K562 (cell line): ENCODE measurements around the gene SORT1. TPM values are rescaled to one million over a fixed set of nuclear protein-coding genes. Genes with fewer than 3 reads are reported as not detected.

ENCODE experiments used
- E2F1 ChIP-seq: sonication (generic); formaldehyde crosslinking; IDR thresholded peaks from 2 replicates; pipeline ENCODE4 v1.8.1; 2023; ENCODE audit warnings: mild to moderate bottlenecking, missing genetic modification reagents, moderate library complexity
- STAT6 ChIP-seq: sonication (generic); formaldehyde crosslinking; IDR thresholded peaks from 2 replicates; pipeline ENCODE4 v1.8.1; 2023; ENCODE audit warnings: mild to moderate bottlenecking, missing genetic modification reagents
- ZFX ChIP-seq: sonication (generic); formaldehyde crosslinking; IDR thresholded peaks from 2 replicates; pipeline ENCODE4 v1.8.0; 2022; ENCODE audit warnings: mild to moderate bottlenecking, missing genetic modification reagents, moderate library complexity
- ZHX1 ChIP-seq: fragments of 150-350 bp; conservative IDR thresholded peaks from 2 replicates; pipeline ENCODE4 v1.6.1; 2014; ENCODE audit warnings: low read length
- ZNF174 ChIP-seq: fragments of 250-450 bp; sonication (Bioruptor Pico); IDR thresholded peaks from 2 replicates; pipeline ENCODE4 v1.4.0; 2020; ENCODE audit warnings: mild to moderate bottlenecking
- ZNF316 ChIP-seq: fragments of 450-650 bp; IDR thresholded peaks from 2 replicates; pipeline ENCODE4 v1.6.1; 2016
- ZNF668 ChIP-seq: fragments of 250-450 bp; sonication (Bioruptor Pico); IDR thresholded peaks from 2 replicates; pipeline ENCODE4 v1.8.0; 2022; ENCODE audit warnings: mild to moderate bottlenecking, inconsistent platforms
- polyA plus RNA-seq, 8 experiments: library from polyadenylated mRNA; depleted of rRNA in 4 of 8; stranded (reverse) in 5 of 8; unstranded in 3 of 8; fragments of >200 nt; fragmentation: Nextera tagmentation in 2 of 8; fragmentation: Illumina TruSeq in 1 of 8; extraction: Ambion mirVana in 2 of 8; extraction: Trizol in 1 of 8; gene quantifications; 2 replicates each; pipeline versions ENCODE4 v1.2.1 to v1.2.3, GENCODE V29; 2011 to 2014; ENCODE audit warnings: inconsistent platforms in 1 of 8, missing spikeins in 1 of 8
- total RNA-seq, 7 experiments: library from RNA; depleted of rRNA in 6 of 7; stranded (reverse); fragments of >200 nt in 6 of 7; fragmentation: Illumina TruSeq in 2 of 7; extraction: Trizol in 2 of 7; gene quantifications; 2 replicates each; pipeline versions ENCODE4 v1.2.1 to v1.2.3, GENCODE V29; 2011 to 2021; ENCODE audit warnings: low replicate concordance in 1 of 7

Gene SORT1
- total and polyA plus RNA-seq, 9 of the 15 experiments (the other 6 are each of a cell fraction or from before 2014, with no cell fraction given): 27.4 to 112 (median 65.0) TPM

GRCh38 chr1:109398343-109399225 is 866 bp upstream of the SORT1 start (continued):
- TF ChIP-seq ZNF174: no peak
- TF ChIP-seq ZNF668: no peak
- TF ChIP-seq ZHX1: 0 out of 2 replicates have a peak, but pooled peaks have one; percentile 43
- peak; percentile 64; the same call in 1 of the 2 replicates for TF ChIP-seq E2F1 (CRISPR knock-in tag)
- no peak for TF ChIP-seq STAT6 (CRISPR knock-in tag)
- peak; percentile 62; the same call in 1 of the 2 replicates for TF ChIP-seq ZNF316
- no peak for TF ChIP-seq ZFX (CRISPR knock-in tag)
